HG03196 (cell line): Measurements from ENCODE around the gene PLEKHG3.

ENCODE experiments used
- ATAC-seq: cut with Tn5 transposase; IDR thresholded peaks from one replicate; pipeline ENCODE4 v1.9.1; 2021; ENCODE audit not compliant: unreplicated experiment

PLEKHG3 gene

GRCh38 chr14:64779472-64779871, 75.2 kb downstream of the PLEKHG3 start:
- no peak for ATAC-seq

GRCh38 chr14:64782196-64782595, 78.0 kb downstream of the PLEKHG3 start:
- no peak for ATAC-seq

DNA sequence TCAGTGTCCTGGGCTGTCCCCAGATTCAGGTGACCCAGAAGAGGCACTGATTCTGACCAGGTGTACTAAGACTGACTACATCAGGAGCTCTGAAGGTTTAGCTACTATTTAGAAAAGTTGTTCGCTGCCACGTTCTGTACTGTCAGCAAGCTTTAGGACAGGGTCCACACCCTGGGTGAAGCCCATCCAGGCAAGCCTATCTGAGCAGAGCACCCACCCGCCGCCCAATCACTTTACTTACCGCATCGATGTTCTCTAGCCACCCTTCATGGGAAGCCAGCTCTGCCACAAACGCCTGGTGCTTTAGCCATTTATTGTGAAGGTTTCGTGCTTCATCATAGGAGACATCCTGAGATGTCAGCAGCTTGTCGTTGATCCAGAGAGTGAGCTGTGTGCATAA, 79.8 kb downstream of the PLEKHG3 start:
- no peak for ATAC-seq

- ATAC-seq = no peak
Observed at GRCh38 chr14:64786296-64787149, 82.3 kb downstream of the PLEKHG3 start.

GRCh38 chr14:64787619-64788018, 83.4 kb downstream of the PLEKHG3 start:
- ATAC-seq = no peak

DNA sequence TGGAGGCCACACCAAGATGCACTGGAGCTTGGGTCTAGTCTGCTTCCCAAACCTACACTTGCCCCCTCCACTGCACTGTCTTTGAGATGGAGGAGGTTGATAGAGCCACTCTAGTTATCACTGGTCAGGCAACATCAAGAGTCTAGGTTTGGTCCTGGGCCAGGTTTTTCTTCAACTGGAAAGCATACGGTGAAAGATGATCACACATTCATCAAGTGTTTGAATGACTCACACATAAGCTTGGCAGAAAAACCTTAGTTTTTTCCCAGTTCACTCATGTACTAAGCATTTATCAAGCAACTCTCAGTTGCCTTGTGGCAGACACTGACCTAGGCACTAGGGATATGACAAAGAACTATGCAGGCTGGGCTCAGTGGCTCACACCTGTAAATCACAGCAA, 84.5 kb downstream of the PLEKHG3 start:
- ATAC-seq = no peak

- ATAC-seq = no peak
Observed at GRCh38 chr14:64789696-64790095, 85.5 kb downstream of the PLEKHG3 start.

- no peak for ATAC-seq
Observed at GRCh38 chr14:64790478-64790877, 86.3 kb downstream of the PLEKHG3 start.

GRCh38 chr14:64792231-64792630, 88.0 kb downstream of the PLEKHG3 start:
- no peak for ATAC-seq

- ATAC-seq = no peak
Observed at GRCh38 chr14:64792871-64793560, 88.8 kb downstream of the PLEKHG3 start.

DNA sequence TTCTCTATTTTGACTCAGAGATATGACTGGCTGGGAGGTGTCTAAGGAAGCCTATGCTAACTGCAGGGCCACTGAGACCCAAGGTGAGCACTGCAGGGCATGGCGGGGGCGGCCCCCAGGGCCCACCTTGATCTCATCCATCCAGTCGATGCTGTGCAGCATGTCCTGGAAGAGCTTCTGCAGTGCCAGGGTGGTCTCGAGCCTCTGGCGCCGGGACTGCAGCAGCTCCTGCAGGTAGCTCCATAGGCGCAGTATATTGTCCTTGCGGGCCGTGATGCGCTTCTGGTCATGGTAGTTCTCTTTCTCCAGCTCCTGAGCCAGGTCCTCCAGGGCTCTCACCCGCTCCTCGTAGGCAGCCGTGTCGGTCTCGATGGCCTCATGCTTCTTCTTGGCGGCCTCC, 91.0 kb downstream of the PLEKHG3 start:
- no peak for ATAC-seq

- ATAC-seq = no peak
Observed at GRCh38 chr14:64795921-64796320, 91.7 kb downstream of the PLEKHG3 start.

GRCh38 chr14:64796369-64796768, 92.1 kb downstream of the PLEKHG3 start:
- no peak for ATAC-seq

GRCh38 chr14:64799555-64799954, 95.3 kb downstream of the PLEKHG3 start:
- ATAC-seq = no peak
